A204.1 (cell line): ENCODE results near the gene PHETA2.

Source experiments
- FAIRE-seq: peaks from 2 replicates; lab custom pipeline; 2012; peaks lifted over from hg19 to GRCh38; lab: Jason Lieb, UNC

PHETA2 gene

GRCh38 chr22:42074132-42074811, at the start of gene PHETA2:
Gene PHETA2 (plus strand): TSS chr22:42074248. CDS start chr22:42077294, 3,046 bp downstream.
- no peak for FAIRE-seq

- FAIRE-seq = no peak
Measured at GRCh38 chr22:42025421-42025820, 48.6 kb upstream of the PHETA2 start.

DNA sequence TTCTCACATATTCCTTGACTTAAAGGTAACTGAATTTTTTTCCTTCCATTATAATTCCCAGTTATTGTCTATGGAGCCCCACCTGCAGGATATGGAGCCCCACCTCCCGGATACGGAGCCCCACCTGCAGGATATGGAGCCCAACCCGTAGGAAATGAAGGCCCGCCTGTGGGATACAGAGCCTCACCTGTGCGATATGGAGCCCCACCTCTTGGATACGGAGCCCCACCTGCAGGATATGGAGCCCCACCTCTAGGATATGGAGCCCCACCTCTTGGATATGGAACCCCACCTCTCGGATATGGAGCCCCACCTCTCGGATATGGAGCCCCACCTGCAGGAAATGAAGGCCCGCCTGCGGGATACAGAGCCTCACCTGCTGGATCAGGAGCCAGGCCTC, 47.3 kb upstream of the PHETA2 start:
- no peak for FAIRE-seq

DNA sequence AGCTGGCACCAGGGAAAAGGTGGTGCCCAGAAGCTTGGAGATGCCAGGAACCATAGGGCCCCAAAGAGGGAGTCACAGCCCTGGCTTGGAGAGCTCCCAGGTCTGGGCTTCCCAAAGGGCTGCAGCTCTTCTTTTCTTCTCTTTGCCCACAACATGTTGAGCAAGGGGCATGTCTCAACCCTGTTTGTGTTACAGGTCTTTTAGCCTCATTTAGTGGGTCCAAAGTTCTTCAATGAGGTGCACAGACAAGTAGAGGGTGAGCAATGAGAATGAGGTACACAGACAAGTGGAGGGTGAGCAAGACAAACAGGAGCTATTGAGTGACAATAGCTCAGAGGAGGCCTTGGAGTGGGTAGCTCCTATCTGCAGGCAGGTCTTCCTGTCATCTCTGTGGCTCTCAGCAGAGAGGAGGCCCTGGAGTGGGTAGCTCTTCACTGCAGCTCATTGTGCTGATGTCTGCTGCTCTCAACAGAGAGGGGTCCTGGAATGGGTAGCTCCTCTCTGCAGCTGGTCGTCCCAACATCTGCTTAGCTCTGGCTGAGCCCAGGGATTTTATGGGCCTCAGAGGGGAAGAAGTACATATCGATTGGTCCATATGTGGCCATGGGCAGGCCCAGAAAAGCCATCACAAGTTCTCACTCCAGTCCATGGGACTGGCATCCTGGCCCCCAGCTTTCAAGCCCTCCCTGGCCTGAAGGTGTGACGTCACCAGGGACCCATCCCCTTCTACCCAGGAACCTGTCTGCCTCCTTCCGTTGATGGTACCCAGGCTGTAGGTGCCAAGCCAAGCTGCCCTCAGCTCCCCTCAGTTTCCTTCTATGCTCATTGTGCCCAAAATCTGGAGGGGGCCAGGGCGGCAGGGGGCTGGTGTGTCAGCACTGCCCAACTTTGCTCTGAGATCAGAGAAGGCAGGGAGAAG, 40.5 kb upstream of the PHETA2 start:
- FAIRE-seq = no peak

GRCh38 chr22:42035256-42035655, 38.8 kb upstream of the PHETA2 start:
- FAIRE-seq = no peak

- no peak for FAIRE-seq
Measured at GRCh38 chr22:42039271-42039670, 34.8 kb upstream of the PHETA2 start.

- no peak for FAIRE-seq
Measured at GRCh38 chr22:42041784-42042183, 32.3 kb upstream of the PHETA2 start.

GRCh38 chr22:42050641-42051180, 23.3 kb upstream of the PHETA2 start:
- no peak for FAIRE-seq

DNA sequence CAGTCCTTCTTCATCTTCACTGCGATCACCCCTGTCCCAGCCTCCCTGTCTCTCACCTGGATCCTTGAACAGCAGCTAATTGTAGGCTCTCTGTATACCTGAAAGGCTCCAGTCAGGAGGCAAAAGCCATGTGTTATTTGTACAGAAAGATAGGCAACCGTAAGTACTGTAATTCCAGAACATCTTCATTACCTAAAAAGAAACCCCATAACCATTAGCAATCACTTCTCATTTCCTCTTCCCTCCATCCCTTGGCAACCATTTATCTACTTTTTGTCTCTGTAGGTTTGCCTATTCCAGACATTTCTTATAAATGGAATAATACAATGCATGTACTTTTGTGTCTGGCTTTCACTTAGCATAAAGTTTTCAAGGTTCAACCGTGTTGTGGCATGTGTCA, 21.3 kb upstream of the PHETA2 start:
- no peak for FAIRE-seq

- FAIRE-seq = no peak
Measured at GRCh38 chr22:42056757-42057511, 17.1 kb upstream of the PHETA2 start.

- no peak for FAIRE-seq
Measured at GRCh38 chr22:42060489-42060888, 13.6 kb upstream of the PHETA2 start.

GRCh38 chr22:42061041-42061440, 13.0 kb upstream of the PHETA2 start:
- no peak for FAIRE-seq

DNA sequence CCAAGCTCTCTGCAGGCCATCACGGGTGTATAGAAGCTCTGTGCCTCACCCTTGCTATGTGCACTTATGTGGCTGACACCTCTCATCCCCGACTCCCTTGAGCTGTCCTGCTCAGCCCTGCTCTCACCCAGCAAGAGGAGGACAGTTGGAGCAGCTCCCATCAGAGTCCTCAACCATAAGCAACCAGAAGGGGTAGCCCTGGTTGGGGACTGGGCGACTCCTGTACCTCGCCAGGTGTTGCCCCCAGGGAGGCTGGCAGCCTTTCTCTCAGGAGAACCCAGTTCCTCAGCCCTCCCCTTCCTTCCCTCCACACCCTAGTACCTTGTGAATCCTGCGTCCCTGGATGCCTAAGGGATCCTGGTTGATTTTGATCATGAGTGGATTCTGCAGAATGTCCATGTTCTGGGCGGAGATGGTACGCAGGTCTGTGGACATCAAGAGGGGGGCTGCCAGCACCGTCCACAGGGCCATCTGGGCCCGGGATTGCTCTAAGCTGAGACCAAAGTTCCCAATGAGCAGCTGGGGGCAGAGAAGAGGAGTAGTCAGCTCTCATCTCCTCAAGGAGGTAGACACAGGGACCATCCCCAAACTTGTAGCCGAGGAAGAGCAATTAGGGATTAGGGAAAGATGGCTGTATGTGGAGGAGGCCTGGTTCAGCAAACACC, 11.4 kb upstream of the PHETA2 start:
- FAIRE-seq = no peak

GRCh38 chr22:42064629-42065028, 9.4 kb upstream of the PHETA2 start:
- FAIRE-seq = no peak

- no peak for FAIRE-seq
Measured at GRCh38 chr22:42065438-42066125, 8.5 kb upstream of the PHETA2 start.

GRCh38 chr22:42066126-42066761, 7.8 kb upstream of the PHETA2 start:
- no peak for FAIRE-seq

DNA sequence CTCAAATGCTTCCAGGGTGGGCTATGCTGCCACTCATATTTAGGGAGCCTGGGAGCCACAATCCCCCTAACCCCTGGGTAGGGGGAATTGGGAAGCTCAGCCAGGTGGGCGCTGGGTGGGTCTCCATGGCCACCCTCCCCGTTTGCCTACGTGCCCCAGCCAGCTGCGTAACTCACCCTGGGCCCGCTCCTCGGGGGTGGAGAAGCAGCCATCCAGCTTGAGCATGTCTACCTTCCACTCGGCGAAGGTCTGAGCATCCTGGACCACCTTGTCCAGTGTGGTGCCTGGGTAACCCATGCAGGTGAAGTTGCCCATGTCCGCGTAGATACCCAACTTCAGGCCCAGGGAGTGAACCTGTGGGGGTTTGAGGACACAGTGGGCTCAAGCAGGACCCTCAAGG, 7.1 kb upstream of the PHETA2 start:
- no peak for FAIRE-seq

DNA sequence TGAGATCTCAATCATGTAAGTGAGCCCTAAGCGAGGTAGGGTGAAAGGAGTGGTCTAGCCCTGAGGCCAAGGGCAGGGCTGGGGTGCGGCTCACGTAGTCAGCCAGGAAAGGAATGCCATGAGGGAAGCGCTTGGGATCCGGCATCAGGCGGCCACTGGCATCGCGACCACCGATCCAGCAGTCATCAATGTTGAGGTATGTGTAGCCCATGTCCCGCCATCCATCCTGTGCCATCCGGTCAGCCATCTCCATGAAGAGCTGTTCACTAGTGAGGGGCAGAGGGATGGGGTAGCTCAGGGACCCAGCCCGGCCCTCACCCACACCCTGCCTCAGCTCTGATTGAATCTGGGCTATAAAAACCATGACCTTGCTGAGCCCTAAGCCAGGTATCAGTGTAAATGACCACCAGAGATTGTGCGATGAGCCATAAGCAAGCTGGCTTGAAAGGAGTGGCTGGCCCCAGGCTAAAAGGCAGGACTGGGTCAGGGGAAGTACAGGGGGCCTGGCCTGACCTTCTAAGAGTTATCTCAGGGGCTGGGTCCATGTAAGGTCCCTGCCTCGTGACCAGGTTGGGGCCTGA, 6.3 kb upstream of the PHETA2 start:
- no peak for FAIRE-seq

- FAIRE-seq = no peak
Measured at GRCh38 chr22:42068291-42068690, 5.8 kb upstream of the PHETA2 start.

DNA sequence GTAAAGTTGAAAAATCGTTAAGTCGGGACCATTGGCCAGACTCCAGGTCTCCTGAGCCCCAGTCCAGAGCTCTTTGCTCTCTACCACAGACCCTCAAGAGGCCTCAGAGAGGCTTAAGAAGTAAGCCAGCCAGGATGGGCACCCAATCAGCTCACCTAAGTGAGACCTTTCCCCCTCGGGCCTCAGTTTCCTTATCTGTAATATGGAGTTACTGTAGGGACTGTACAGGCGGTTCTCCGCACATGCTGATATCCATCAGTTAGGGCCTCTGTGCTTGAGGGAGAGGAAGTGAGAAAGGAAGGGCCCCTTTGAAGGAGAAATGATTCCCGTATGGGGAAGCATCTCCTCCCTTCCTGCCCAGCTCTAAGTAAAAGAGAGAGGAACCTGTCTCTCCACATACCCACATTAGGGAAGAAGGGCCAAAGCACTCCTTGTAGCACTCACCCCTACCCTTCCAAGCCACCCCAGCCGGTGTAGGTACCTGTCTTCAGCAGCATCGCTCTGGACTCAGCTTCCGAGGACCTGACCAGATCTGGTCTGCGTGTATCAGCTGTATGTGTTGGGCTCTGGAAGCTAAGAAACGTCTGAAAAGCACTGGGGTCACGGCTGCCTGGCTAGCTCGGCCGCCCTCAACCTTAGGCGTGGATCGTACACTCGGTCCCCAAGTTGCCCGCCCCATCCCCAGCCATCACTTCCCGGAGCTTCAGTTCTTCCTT, 4.1 kb upstream of the PHETA2 start:
- no peak for FAIRE-seq
